ENCODE data around the gene CTSE. TPM values are rescaled to one million over a fixed set of nuclear protein-coding genes. Genes with fewer than 3 reads are reported as not detected.

The CTSE gene
- not detected for total RNA-seq (2021; ENCODE audit: unreplicated experiment)
- not detected for polyA plus RNA-seq (2012; ENCODE audit: insufficient read length)
- not detected for Bru-seq, nascent RNA
- not detected for BruChase-seq, experiment 1, labeled RNA remaining after a 2-hour chase
- BruChase-seq, experiment 2, labeled RNA remaining after a 6-hour chase: not detected
- long read RNA-seq: 0 reads

GRCh38 chr1:206023695-206024094 lies at the start of gene CTSE:
CTSE (minus strand) TSS chr1:206023895; CDS start chr1:206023791, 104 bp downstream.
- Histone ChIP-seq H3K9me3 (ENCODE audit: control insufficient read depth, insufficient read depth, low read depth, low read length) (no peaks in the 10 kb centered on the region), H3K4me1 (ENCODE audit: control insufficient read depth, insufficient read depth, low read length) (no peaks in the 10 kb centered on the region), H3K27ac (ENCODE audit: low read length) (no peak within 1 kb of the TSS), H3K27me3 (ENCODE audit: control insufficient read depth, insufficient read depth, low read length) (peaks cover 6% of the 10 kb centered on the region), H3K4me3 (ENCODE audit: low read depth in 2 of 2, low read length in 2 of 2) (no peak within 1 kb of the TSS), H3K36me3 (ENCODE audit: control insufficient read depth, insufficient read depth, low read length) (no peaks in the 10 kb centered on the region)
- intact Hi-C loops (cut with micrococcal nuclease; ENCODE audit: unreplicated experiment) (no loop called here), in situ Hi-C loops (cut with HindIII; ENCODE audit: low pct_unique_long_range_greater_than_20kb, low sequenced_read_pairs) (no loop called here)
- ChIA-PET POLR2A (no interaction called here), CTCF (no interaction called here)
- DNase-seq (ENCODE audit: low read depth, low spot score) (no peak), ATAC-seq (no peak)
- BruUV-seq (replicated peaks): no TSS peak
- TF ChIP-seq POLR2AphosphoS5 (IDR thresholded peaks at IDR 0.05; ENCODE audit: low read depth, low read length) (no peak), TCF7L2 (IDR thresholded peaks at IDR 0.05; ENCODE audit: low read depth, low read length) (no peak)

DNA sequence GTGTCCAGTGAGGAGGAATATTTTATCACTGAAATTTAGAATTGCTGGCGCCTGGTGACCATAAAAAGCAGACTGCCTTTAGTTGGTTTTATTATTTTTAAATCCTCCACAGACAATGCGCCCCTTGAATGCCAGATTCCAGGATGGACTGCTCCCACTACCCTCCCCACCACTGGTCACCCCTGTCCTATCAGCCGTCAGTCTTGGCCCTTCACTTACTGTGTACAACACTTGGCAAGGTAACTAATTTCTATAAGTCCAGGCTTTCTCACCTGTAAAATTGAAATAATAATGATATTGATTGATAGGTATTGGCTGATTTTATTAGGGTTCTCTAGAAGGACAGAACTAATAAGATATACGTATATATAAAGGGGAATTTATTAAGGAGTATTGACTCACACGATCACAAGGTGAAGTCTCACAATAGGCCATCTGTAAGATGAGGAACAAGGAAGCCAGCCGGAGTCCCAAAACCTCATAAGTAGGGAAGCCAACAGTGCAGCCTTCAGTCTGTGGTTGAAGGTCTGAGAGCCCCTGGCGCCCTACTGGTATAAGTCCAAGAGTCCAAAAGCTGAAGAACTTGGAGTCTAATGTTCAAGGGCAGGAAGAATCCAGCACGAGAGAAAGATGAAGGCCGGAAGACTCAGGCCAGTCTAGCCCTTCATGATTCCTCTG lies 47.1 kb upstream of the CTSE start:
- no peak for DNase-seq (ENCODE audit: low read depth, low spot score)
- Histone ChIP-seq H3K9me3 (ENCODE audit: control insufficient read depth, insufficient read depth, low read depth, low read length) (no peaks in the 10 kb centered on the region), H3K4me3 (ENCODE audit: low read depth in 2 of 2, low read length in 2 of 2) (no peak overlapping the region), H3K4me1 (ENCODE audit: control insufficient read depth, insufficient read depth, low read length) (no peaks in the 10 kb centered on the region), H3K27me3 (ENCODE audit: control insufficient read depth, insufficient read depth, low read length) (no peaks in the 10 kb centered on the region; the same call in 1 of the 2 replicates), H3K36me3 (ENCODE audit: control insufficient read depth, insufficient read depth, low read length) (no peaks in the 10 kb centered on the region), H3K27ac (ENCODE audit: low read length) (no peak overlapping the region)
- ChIA-PET CTCF (no interaction called here), POLR2A (no interaction called here)
- no TSS peak for BruUV-seq (replicated peaks)
- intact Hi-C loops (cut with micrococcal nuclease; ENCODE audit: unreplicated experiment) (no loop called here), in situ Hi-C loops (cut with HindIII; ENCODE audit: low pct_unique_long_range_greater_than_20kb, low sequenced_read_pairs) (no loop called here)
- ATAC-seq: no peak
- TF ChIP-seq REST (IDR thresholded peaks at IDR 0.05; ENCODE audit: insufficient read depth in 1 of 2, low read depth in 2 of 2, low read length in 1 of 2): no peak
- TF ChIP-seq CTCF (IDR thresholded peaks at IDR 0.05): no peak
- no peak for TF ChIP-seq POLR2AphosphoS5 (IDR thresholded peaks at IDR 0.05; ENCODE audit: low read depth, low read length)
- TF ChIP-seq SIN3A (IDR thresholded peaks at IDR 0.05; ENCODE audit: borderline replicate concordance, insufficient read depth, low read depth, low read length): no peak
- TF ChIP-seq TCF7L2 (IDR thresholded peaks at IDR 0.05; ENCODE audit: low read depth, low read length): no peak

- DNase-seq (ENCODE audit: low read depth, low spot score) (no peak), ATAC-seq (no peak)
- ChIA-PET CTCF (no interaction called here), POLR2A (no interaction called here)
- no peaks in the 10 kb centered on the region for H3K9me3 ChIP-seq (ENCODE audit: control insufficient read depth, insufficient read depth, low read depth, low read length)
- no peaks in the 10 kb centered on the region; the same call in 1 of the 2 replicates for H3K27me3 ChIP-seq (ENCODE audit: control insufficient read depth, insufficient read depth, low read length)
- no peaks in the 10 kb centered on the region for H3K36me3 ChIP-seq (ENCODE audit: control insufficient read depth, insufficient read depth, low read length)
- TF ChIP-seq SIN3A (IDR thresholded peaks at IDR 0.05; ENCODE audit: borderline replicate concordance, insufficient read depth, low read depth, low read length) (no peak), REST (IDR thresholded peaks at IDR 0.05; ENCODE audit: insufficient read depth in 1 of 2, low read depth in 2 of 2, low read length in 1 of 2) (no peak), CTCF (IDR thresholded peaks at IDR 0.05) (no peak), POLR2AphosphoS5 (IDR thresholded peaks at IDR 0.05; ENCODE audit: low read depth, low read length) (no peak), TCF7L2 (IDR thresholded peaks at IDR 0.05; ENCODE audit: low read depth, low read length) (no peak)
- no peak overlapping the region for H3K27ac ChIP-seq (ENCODE audit: low read length)
- H3K4me3 ChIP-seq (ENCODE audit: low read depth in 2 of 2, low read length in 2 of 2): no peak overlapping the region
- no TSS peak for BruUV-seq (replicated peaks)
- H3K4me1 ChIP-seq (ENCODE audit: control insufficient read depth, insufficient read depth, low read length): no peaks in the 10 kb centered on the region
- in situ Hi-C loops (cut with HindIII; ENCODE audit: low pct_unique_long_range_greater_than_20kb, low sequenced_read_pairs) (no loop called here), intact Hi-C loops (cut with micrococcal nuclease; ENCODE audit: unreplicated experiment) (no loop called here)
Measured at GRCh38 chr1:206068314-206068713, 44.6 kb upstream of the CTSE start.

Data from Panc1 (cell line).